ENCODE results near the gene SPPL3.
"Not testable (repeated sequence)": the region's sequence is repeated elsewhere in the genome, so short reads cannot be mapped to it uniquely, and the experiment has no call there.

The SPPL3 gene

DNA sequence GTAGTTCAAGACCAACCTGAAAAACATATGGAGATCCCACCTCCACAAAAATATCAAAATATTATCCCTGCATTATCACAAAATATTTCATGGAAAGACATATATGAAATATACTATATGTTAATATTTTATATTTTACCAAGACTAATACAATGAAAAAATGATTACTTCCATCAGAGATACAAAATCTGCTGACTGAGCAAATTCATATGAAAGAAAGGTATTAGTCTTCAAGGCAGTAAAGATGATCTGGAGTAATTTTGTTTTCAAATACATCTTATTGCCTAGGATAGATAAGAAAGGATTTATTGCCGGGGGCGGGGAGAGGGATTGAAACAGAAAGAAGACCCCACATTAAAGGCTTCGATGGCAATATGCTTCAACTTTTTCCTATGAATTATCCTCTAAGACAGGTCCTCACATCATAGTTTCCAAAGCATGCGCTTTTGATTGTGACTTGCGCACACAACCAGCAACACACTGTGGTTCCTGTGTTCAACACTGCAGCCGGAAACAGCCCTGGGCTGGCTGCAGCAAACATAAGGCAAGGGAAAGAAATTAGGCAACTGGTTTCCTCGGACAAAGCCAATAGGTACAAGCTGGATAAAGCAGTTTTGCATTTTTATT is 83.2 kb downstream of the SPPL3 start:
- DNase-seq (ENCODE audit: low read depth in 2 of 2), result peak; percentile 2 to 30

GRCh38 chr12:120818416-120818815 is 85.7 kb downstream of the SPPL3 start:
- no peak for DNase-seq (ENCODE audit: low read depth in 2 of 2)

- DNase-seq (ENCODE audit: low read depth in 2 of 2), result no peak
Observed at GRCh38 chr12:120817559-120818330, 86.4 kb downstream of the SPPL3 start.

DNA sequence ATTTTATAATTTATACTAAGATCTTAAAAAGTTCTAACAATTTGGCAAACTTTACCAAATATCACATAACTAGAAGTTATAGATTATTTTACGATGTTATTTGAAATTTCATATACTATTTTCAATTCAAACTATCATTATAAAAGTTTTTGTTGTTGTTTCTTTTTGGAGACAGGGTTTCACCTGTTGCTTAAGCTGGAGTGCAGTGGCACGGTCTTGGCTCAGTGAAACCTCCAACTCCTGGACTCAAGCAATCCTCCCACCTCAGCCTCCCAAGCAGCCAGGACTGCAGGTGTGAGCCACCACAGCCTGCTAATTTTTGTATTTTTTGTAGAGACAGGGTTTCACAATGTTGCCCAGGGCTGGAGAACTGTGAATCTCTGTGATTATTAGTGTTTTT is 87.8 kb downstream of the SPPL3 start:
- DNase-seq (ENCODE audit: low read depth in 2 of 2), result no peak

- no peak for DNase-seq (ENCODE audit: low read depth in 2 of 2)
Observed at GRCh38 chr12:120814903-120815429, 89.2 kb downstream of the SPPL3 start.

DNA sequence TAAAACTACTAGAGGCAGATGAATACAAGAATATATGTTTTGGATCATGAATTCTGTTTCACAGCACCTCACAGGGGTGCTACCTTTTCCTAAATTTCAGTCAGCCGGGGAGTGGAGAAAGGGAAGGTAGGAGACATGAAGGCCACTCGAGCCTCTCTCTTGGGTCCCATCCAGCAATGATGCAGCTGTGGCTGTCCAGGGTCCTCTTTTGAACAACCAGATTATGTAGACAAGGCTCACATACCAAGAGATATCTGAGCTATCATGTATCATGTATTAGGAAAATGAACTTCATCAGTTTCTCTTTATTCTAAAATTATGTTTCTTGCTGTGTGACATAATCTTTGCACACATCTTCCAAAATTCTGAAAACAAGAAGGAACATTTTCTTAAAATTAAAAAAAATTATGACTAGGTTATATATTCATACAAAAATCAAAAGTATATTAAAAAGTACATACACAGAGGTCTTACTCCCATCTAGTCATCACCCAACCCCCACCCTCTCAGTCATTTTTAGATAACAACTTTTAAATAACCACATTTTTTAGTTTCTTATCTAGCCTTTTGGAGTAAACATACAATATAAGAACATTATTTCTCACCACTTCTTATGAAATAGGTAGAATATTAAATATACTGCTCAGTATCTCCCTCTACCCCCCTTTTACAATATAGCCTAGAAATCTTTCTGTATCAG is 89.8 kb downstream of the SPPL3 start:
- no peak for DNase-seq (ENCODE audit: low read depth in 2 of 2)

DNA sequence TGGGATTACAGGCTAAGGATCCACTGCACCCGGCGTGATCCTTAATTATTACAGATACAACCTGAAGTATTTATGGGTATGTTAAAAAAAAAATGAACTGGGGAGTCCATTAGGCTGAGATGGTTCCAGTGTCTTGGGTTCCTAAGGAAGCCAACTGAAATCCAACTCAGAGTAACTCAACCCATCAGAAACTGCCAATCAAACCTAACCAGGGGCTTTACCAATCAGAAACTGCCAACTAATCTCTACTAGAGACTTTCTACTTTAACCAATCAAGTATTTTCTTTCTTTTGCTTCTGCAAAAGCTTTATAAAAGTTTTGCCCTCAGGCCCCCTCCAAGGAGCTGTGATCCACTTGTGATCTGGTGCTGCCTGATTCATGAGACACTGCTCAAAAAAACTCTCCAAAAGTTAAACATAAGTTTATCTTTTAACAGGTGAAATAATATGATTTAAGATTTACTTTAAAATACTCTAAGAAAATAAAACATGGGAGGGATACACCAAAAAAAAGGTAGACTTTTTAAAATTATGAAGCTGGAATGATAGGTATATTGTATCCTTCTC is 90.5 kb downstream of the SPPL3 start:
- no peak for DNase-seq (ENCODE audit: low read depth in 2 of 2)

- no peak for DNase-seq (ENCODE audit: low read depth in 2 of 2)
Observed at GRCh38 chr12:120810021-120810420, 94.1 kb downstream of the SPPL3 start.

GRCh38 chr12:120804428-120804827 is 99.7 kb downstream of the SPPL3 start:
- no peak for DNase-seq (ENCODE audit: low read depth in 2 of 2)

- DNase-seq (ENCODE audit: low read depth in 2 of 2), result no peak
Observed at GRCh38 chr12:120801146-120801545, 103.0 kb downstream of the SPPL3 start.

DNA sequence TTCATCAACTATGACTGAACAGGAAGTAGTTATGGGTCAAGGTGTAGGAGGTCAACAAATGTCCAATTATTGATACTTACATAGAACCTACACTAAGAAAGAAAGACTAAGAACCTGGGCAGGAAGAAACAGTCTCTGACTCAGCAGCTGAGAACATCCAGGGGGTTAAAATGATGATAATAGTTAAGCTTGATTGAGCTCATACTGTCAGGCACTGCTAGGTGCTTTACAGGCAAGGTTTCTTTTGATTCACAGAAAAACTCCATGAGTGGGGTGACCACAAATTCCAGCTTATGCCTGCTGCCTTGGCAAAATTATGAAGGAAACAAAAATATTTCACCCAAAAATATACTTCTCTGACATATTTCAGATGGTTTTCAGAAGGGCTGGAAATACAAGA is 103.5 kb downstream of the SPPL3 start:
- DNase-seq (ENCODE audit: low read depth in 2 of 2), result no peak

GRCh38 chr12:120799243-120800045 is 104.7 kb downstream of the SPPL3 start:
- DNase-seq (ENCODE audit: low read depth in 2 of 2), result no peak

DNA sequence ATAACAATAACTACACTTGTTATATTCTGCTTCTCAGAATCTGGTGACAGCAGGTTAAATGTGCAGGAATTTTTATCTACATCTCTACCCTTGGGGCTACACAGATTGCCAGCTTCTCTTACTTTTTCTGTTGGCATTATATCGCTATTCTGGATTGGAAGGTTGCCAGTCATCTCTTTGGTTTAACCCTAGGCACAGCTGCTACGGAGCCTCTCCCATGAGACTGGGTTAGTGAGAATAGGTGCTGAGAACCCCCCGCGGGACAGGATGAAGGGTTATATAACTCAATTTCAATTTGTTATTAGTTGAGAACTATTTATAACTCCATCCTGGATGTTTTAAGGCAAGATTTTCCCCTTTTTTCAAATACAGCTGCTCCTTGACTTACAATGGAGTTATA is 105.5 kb downstream of the SPPL3 start:
- DNase-seq (ENCODE audit: low read depth in 2 of 2), result no peak

- DNase-seq (ENCODE audit: low read depth in 2 of 2), result no peak
Observed at GRCh38 chr12:120797677-120798642, 106.2 kb downstream of the SPPL3 start.

GRCh38 chr12:120795441-120796178 is 108.5 kb downstream of the SPPL3 start:
- DNase-seq (ENCODE audit: low read depth in 2 of 2), result no peak

DNA sequence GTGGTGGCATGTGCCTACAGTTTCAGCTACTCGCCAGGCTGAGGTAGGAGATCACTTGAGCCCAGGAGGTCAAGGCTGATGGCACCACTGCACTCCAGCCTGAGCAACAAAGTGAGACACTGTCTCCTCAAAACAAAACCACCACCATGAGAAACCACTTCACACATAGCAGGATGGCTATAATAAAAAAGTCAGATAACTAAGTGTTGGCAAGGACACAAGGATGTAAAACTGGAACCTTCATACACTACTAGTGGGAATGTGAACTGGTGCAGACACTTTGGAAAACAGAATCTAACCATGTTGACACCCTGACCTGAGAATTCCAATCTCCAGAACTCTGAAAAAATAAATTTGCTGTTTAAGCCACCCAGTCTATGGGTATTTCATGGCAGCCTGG is 110.8 kb downstream of the SPPL3 start:
- no peak for DNase-seq (ENCODE audit: low read depth in 2 of 2)

DNA sequence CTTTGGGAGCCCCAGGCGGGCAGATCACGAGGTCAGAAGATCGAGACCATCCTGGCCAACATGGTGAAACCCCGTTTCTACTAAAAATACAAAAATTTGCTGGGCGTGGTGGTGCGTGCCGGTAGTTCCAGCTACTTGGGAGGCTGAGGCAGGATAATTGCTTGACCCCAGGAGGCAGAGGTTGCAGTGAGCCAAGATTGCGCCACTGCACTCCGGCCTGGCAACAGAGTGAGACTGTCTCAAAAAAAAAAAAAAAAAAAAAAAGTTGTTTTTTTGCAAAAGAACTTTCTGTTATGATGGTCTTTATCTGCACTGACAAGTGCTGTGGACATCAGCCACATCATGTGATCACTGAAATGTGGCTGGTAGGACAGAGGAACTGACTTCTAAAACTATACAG is 111.7 kb downstream of the SPPL3 start:
- DNase-seq (ENCODE audit: low read depth in 2 of 2), result not testable (repeated sequence)

DNA sequence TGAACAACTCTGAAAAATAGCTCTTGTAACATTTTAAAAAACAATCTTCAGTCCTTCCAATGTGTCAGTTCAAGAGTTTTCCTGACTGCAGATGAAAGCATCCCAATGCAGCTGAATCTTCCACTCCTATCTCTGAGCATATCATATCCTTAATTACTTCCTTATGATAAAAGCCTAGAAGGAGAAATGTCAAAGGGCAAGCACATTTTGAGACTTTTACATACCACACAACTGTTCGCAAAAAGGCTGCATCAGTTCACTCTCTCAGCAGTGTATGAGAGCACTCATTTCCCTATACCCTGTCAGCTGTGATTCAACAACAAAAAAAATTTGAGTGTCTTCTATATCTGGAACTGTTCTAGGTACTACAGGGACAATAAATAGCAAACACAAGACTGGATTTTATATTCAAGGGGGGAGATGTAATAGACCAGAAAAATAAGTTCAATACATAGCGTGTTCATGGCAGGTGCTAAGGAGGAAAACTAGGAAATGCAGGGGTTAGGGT is 112.4 kb downstream of the SPPL3 start:
- no peak for DNase-seq (ENCODE audit: low read depth in 2 of 2)

- DNase-seq (ENCODE audit: low read depth in 2 of 2), result no peak
Observed at GRCh38 chr12:120790114-120790513, 114.0 kb downstream of the SPPL3 start.

Data from stimulated activated CD8-positive, alpha-beta memory T cell treated with anti-CD3 and anti-CD28 coated beads, Interleukin-15, amount 100 ng/mL, for 4 hours (primary cell).